DMS114 treated with DMSO at 0.1 percent for 48 hours (cell line): Measurements from ENCODE around the gene FHOD1.

ENCODE experiments used
- DNase-seq: peaks from one replicate; lab custom pipeline; 2025; ENCODE audit not compliant: unreplicated experiment; lab: John Stamatoyannopoulos, UW

The FHOD1 gene

DNA sequence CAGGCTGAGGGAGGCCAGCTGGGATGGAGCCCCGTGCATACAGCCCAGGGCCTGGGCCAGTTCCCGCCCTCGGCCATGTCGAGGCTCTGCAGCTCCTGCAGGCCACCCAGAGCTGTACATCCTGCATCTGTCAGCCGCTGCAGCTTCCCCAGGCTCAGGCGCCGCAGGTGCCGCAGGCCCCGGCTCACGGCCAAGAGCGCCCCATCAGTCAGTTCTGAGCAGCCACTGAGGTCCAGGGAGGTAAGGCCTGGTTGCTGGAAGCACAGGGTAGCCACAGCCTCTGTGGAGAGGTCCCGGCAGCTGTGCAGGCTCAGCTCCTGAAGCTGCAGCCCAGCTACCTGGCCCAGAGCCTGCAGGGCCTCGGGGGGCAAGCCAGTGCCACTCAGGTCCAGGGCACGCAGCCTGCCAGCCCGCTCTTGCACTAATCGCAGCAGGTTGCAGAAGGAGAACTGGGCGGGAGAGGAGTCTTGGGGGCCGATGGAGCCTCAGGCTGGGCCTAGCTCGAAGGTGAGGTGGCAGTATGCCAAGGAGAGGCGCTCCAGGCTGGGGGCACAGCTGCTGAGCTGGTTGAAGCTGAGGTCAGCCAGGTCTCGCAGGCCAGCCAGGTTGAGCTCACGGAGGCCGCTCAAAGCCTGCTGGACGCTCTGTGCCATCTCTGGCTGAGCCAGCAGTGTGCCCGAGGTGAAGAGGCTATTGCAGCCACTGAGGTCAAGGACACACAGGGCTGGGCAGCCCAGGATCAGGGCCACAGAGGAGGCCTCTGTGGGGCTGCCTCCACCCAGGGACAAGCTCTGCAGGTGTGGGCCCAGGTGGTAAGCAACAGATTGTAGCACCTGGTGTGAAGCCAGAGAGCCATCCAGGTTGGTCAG is 37.0 kb downstream of the FHOD1 start:
- no peak for DNase-seq

DNA sequence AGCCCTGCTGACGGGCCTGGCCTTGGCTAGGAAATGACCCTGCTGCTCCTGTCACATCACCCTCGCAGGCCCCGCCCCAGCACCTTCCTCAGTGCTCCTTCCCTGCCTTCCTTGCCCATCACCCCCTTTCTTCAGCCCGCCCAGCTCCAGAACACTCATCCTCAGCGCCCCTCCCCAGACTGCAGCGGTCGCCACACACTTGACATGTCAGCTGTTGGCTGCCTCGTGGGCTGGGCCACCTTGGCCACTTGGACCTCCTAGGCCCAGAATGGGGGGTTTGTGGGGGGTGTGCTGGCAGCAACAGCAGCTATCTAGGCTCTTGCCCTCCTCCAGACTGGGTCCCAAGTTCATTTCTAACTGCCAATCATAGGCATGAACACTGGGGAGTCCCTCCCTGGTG is 37.7 kb downstream of the FHOD1 start:
- DNase-seq: no peak

DNA sequence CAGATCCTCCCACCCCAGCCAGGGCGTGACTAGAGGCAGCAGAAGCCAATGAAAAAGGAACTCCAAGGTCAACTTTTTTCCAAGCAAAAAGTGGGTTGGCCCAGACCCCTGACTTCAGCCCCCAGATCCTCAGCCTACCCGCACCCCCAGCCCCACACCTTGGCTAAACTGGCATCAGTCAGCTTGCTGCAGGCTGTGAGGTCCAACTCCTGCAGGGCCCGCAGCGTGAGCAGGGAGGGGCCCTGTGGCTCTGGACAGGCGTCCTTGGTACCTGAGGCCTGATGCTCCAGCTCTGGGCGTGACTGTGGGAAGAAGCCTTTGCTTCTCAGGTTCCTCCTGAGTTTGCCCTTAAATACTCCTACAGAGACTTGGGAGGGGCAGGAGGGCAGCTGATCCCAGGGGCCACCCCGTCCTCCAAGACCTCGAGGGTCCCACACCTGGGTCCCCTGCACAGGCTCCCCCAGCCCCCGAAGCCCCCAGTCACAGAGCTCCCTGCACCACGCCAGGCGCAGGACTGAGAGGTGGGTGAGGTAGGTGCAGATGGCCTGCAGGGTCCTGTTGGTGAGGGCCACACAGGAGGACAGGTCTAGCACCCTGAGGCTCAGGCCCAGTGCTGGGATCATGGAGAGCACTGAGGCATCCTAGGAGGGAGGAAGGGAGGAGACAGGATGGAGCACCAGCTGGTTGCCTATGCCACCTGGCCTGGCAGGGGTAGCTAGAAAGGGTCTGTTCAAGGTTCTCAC is 39.0 kb downstream of the FHOD1 start:
- DNase-seq: no peak

DNA sequence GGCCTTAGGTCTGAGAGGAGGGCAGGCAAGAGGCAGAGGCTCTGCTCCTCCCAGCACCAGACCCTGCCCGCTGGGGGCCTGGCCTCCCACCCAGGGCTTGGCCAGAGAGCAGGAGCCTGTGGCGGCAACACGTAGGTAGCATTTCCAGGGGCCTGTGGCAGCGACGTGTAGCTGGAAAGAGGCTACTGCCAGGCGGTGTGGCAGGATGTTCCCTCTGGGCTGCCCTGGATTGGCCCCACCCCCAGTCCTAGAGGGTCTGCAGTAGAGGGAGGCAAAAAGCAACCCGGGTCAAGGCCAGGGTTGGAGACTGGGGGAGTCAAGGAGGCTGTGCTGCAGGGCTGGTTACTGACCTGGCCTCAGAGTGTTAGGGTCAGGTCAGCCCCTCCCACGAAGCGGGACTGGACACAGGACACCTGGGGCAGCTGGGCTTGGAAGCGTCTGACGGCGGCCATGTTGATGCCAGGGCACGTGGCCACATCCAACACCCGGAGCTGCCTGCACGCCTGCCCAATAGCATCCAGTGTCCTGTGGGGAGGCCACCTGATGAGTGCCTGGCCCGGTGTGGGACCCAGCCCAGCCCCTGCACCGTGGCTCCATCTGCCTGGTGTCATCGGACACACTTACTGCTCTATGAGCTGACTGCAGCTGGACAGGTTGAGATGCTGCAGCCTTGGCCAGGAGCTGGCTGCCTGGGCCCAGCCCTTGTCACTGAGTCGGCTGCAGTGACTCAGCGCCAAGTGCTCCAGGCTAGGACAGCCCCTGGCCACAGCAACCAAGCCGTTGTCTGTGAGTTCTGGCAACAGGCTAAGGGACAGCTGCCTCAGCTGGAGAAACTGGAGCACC is 39.8 kb downstream of the FHOD1 start:
- no peak for DNase-seq

DNA sequence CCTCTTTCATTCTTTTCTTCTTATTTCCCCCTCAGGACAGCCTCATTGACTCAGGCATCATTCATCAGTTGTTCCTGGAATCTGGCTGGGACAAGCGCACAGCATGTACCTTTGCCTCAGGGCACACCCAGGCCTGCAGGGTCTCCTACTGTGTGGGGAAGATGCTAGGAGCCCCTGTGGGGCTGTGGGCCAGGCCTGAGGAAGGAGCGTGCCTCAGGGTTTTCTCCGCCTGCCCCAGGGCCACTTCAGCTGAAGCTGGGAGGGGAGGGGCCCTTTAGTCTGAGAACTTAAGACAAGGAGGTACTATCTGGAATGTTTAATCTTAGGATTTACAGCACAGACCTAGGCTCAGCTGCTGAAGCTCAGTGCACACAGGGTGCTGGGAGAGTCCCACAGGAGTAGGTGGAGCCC is 40.4 kb downstream of the FHOD1 start:
- DNase-seq: no peak

DNA sequence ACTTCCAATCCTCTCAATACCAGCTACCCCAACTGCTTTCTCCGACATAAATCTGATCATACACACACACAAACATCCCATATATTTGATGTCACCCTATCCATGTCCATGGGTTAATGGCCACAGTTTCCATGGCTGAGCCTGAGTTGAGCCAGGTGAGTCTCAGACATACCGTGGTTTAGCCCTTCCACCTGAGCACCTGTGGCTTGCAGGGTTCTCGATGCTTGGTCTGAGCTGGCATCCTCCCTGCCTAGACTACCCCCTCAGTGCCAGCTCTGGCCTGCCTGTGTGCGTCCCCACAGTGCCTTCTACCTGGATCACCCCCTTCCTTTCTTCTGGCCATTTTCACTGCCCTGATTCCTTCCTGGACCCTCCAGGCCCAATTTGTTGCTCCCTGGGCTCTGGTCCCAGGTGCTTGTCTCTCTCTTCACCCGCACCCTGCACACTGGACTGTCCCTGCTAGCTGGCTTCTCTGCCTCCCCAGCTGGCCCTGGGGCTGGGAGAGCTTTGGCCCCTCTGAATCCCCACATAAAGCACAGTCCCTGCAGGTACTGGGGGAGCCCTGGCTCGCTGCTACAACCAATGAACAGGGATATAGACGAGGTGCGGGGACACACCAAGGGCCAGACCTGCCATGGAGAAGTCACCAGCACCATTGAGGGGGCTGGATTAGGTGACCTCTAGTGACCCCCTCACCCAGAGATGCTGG is 41.0 kb downstream of the FHOD1 start:
- no peak for DNase-seq

DNA sequence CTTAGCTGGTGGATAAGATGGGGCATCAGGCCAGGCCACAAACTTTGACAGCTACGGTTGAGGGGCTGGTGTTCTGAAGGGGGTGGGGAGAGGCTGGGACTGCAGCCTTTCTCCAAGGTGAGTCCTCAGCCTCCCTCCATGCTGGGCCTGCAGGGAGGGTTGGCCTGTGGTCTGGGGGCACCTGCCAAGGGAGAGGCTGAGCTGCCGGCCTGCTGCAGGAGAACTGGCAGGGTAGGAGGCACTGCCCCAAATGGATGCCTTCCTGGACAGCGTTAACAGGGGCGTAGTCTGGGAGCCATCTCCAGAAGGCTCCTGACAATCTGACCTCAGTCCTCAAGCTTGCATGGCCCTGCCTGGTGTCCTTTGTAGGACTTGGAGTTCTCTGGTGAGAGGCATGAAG is 43.2 kb downstream of the FHOD1 start:
- no peak for DNase-seq

DNA sequence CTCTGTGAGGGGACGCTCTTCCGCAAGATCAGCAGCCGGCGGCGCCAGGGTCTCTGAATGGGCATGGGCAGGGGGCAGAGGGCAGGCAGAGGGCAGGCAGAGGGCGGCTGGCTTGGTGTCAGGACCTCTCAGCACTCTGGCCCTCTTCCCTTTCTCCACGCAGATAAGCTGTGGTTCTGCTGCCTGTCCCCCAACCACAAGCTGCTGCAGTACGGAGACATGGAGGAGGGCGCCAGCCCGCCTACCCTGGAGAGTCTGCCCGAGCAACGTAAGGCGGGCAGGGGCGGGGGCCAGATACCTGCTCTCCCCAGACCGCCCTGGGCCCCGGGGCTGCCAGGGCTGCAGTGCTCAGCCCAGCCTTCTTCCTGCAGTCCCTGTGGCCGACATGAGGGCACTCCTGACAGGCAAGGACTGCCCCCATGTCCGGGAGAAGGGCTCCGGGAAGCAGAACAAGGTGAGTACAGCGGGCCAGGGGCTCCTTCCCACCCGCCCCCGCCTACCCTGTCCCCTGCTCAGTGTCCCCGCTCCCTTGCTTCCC is 44.3 kb downstream of the FHOD1 start:
- DNase-seq: no peak

DNA sequence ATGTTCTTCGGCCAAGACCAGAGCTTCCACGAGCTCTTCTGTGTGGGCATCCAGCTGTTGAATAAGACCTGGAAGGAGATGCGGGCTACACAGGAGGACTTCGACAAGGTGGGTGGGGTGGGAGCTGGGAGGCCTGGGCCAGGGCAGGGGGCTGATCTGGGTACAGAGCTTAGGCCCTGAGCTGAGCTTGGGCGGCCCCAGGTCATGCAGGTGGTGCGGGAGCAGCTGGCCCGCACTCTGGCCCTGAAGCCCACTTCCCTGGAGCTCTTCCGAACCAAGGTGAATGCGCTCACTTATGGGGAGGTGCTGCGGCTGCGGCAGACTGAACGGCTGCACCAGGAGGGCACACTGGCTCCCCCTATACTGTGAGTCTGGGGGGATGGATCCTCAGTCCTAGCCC is 44.9 kb downstream of the FHOD1 start:
- no peak for DNase-seq

DNA sequence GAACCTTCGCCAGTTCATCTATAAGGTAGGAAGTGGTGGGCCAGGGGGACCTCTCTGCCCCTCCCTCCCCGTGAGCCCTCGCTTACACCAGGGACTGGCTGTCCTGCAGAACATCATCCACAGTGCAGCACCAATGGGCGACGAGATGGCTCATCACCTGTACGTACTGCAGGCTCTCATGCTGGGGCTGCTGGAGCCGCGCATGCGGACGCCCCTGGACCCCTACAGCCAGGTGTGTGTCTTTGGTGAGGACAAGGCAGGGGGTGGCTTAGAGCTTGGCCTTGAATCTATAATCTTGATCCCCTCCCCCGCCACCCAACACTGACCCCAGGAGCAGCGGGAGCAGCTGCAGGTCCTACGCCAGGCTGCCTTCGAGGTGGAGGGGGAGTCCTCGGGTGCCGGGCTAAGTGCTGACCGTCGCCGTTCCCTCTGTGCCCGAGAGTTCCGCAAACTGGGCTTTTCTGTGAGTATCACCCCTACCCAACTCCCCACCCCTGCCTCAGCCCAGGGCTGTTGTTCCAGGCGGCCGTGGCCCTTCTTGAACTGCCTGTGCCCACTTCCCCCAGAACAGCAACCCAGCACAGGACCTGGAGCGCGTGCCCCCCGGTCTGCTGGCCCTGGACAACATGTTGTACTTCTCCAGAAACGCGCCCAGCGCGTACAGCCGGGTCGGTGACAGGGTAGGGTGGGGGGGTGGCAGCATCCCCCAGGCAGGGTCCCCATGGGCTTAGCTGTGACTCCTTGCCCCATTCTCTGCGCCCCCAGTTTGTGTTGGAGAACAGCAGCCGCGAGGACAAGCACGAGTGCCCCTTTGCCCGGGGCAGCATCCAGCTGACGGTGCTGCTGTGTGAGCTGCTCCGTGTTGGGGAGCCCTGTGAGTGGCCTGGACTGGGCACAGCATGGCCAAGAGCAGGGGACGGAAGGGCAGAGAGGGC is 45.6 kb downstream of the FHOD1 start:
- DNase-seq: no peak

DNA sequence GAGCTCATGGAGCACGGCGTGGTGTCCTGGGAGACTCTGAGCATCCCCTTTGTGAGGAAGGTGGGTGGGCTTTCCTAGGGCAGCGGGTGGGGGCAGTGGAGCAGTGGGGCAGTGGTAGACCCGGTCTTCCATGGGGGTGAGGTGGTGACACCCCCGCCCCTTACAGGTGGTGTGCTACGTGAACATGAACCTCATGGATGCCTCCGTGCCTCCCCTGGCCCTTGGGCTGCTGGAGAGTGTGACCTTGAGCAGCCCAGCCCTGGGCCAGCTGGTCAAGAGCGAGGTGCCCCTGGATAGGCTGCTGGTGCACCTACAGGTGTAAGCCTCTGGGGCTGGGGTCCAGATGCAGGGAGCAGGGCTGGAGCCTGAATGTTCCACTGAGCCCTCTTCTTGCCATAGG is 46.8 kb downstream of the FHOD1 start:
- DNase-seq: no peak

DNA sequence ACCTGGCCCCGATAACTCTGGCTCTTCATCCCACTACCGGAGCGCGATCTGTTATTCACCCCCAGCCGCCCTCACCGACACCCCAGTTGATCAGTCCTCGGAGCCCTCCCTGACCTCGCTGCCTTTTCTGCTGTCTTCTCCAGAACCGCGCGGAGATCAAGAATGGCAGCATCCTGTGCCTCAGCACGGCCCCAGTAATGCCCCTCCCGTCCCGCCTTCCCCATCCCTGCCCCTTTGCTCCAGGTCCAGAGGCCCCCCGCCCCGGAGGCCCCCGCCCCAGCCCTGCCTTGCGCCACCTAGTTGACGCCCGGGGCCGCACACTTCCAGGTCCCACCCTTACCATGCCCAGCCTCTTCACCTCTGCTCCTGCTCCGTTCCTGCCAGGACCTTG is 47.5 kb downstream of the FHOD1 start:
- no peak for DNase-seq

DNA sequence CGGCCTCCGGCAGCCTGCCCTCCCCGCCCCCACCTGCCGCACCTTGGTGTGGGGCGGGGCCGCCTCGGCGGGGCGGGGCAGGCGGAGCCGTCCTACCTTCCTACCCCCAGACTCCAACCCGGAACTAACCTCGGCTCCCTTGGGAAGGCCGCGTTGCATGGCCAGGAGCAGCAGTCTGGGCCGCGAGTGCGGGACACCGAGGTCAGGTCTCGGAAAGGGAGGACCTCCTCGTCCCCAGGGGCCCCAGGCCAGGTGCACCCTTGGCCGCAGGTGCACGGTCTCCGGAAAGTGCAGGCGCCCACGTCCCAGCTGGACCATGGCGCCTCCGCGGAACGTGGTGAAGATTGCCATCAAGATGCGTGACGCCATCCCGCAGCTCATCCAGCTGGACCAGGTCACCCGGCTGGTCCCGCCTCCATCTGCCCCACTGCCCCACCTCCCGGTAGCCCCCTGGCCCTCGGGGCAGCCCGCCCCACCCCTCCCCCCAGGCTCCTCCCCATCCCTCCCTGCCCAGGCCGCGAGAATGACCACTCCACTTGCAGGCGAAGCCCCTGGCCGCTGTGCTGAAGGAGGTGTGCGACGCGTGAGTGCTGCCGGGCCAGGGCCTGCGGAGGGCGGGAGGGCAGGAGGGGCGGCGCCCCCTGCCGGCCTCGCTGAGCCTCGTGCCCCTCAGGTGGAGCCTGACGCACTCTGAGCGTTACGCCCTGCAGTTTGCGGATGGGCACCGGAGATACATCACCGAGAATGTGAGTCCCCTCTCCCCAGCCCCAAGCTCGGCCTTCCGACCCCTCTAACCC is 48.1 kb downstream of the FHOD1 start, which contains the start of gene ELMO3:
ELMO3 (plus strand) TSS at position 121 of the 797 bp plus-strand sequence; CDS start at position 317, 196 bp downstream.
- no peak for DNase-seq

DNA sequence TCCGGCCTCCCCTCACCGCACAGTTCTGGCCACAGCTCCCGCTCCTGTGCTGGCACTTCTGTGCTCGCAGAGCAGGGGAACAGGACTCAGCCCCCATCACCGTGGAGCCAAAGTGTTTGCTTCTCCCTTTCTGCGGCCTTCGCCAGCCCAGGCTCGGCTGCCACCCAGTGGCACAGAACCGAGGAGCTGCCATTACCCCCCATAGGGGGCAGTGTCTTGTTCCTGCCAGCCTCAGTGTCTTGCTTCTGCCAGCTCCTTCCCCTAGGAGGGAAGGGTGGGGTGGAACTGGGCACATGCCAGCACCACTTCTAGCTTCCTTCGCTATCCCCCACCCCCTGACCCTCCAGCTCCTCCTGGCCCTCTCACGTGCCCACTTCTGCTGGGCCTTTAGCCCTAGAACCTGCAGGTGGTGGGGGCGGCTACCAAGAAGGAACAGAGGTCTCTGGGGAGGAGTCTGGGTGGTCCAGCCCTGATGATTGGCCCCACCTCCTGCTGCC is 49.0 kb downstream of the FHOD1 start:
- DNase-seq: peak; percentile 17

DNA sequence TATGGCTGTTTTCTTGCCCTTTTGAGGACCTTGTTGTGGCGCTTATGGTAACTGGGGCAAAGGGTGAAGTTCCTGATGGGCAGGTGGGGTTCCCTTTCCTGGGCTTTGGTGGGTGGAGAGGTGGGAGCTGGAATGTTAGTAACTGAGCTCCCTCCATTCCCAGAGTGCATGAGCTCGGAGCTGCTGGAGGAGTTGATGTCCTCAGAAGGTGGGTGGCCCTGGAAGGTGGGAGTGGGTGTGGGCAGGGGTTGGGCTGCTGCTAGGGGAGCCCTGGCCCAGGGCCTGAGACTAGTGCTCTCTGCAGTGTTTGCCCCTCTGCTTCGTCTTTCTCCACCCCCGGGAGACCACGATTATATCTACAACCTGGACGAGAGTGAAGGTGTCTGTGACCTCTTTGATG is 49.6 kb downstream of the FHOD1 start:
- DNase-seq: no peak

DNA sequence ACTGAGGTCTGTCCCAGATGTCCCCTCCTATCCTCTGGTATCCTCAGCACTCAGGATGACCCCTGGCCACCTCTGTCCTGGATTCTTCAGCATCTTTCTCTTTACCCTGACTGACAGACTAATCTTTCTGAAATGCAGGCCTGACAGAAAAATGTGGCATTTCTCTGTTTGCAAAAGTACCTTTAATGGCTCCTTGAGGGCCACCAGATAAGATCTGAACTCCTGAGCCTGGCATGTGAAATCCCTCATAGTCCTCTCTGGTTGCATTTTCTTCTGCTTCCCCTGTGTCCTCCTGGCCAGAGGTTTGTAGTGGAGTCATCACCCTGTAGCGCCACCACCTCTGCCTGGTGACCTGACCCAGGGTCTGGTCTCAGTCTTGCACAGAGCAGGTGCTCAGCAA is 50.4 kb downstream of the FHOD1 start:
- no peak for DNase-seq

DNA sequence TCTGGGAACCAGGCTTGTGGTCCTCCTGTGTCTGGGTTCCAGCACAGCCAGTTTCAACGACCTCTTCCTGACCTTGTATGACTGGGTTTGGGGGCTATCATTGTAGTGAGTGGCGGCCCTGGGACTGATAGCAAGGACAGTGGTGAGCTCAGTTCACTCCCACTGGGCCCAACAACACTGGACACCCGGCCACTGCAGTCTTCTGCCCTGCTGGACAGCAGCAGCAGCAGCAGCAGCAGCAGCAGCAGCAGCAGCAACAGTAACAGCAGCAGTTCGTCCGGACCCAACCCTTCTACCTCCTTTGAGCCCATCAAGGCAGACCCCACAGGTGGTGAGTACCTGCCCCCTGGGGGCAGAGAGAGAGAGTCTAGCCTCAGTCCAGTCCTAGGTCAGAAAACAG is 51.6 kb downstream of the FHOD1 start:
- DNase-seq: no peak

DNA sequence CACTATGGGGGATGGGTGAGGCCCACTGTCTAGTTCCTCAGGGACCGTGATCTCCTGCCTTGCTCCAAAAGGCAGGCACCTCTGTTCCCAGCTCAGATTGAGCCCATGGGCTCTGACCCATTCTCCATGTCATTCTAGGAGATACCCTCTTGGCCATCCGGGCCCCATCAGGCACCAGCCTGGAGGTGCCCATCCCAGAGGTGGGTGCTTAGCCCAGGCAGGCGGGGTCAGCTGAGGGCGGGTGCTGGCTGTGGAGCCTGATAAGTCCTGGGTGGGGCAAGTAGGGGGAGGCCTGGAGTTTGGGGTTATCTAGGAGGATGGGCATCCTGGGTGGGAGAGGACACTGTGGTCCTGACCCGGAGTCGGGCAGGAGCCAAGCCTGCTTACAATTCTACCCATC is 53.0 kb downstream of the FHOD1 start:
- no peak for DNase-seq
